ENCODE data around the gene ABCA6. TPM values are rescaled to one million over a fixed set of nuclear protein-coding genes. Genes with fewer than 3 reads are reported as not detected.

The ABCA6 gene
- total RNA-seq, 2 donors from 2014 or later = not detected

GRCh38 chr17:69059458-69060175, 82.1 kb downstream of the ABCA6 start:
- H3K4me3 Mint-ChIP-seq = no peak overlapping the region
- H3K9me3 Mint-ChIP-seq = peaks cover 10% of the 10 kb centered on the region
- H3K4me1 Mint-ChIP-seq = peaks cover 4% of the 10 kb centered on the region
- H3K27me3 Mint-ChIP-seq (ENCODE audit: insufficient read depth) = peaks cover 16% of the 10 kb centered on the region
- Histone ChIP-seq H3K27me3 (ENCODE audit: control insufficient read depth, insufficient read depth, low read length, poor library complexity, severe bottlenecking) (peaks cover 32% of the 10 kb centered on the region), H3K9ac (ENCODE audit: extremely low read depth, low read length, poor library complexity, severe bottlenecking) (no peak overlapping the region), H3K27ac (ENCODE audit: low read depth, low read length) (no peak overlapping the region), H3K4me3 (ENCODE audit: low read length) (no peak overlapping the region), H3K9me3 (ENCODE audit: control insufficient read depth, low read length) (peaks cover 6% of the 10 kb centered on the region), H3K36me3 (ENCODE audit: control insufficient read depth, insufficient read depth, low read length) (no peaks in the 10 kb centered on the region), H3K4me1 (ENCODE audit: control insufficient read depth, insufficient read depth, low read length) (no peaks in the 10 kb centered on the region)
- no peak overlapping the region for H3K27ac Mint-ChIP-seq
- DNase-seq = no peak
- no peak for TF ChIP-seq CTCF (conservative IDR thresholded peaks at IDR 0.05)
- 92 to 99% methylated on average over 3 to 6 of the region's 7 CpGs for WGBS, 2 experiments (ENCODE audit: insufficient coverage in 1 of 2, insufficient read length in 1 of 2)
- H3K36me3 Mint-ChIP-seq (ENCODE audit: low read depth) = no peaks in the 10 kb centered on the region

- Histone ChIP-seq H3K36me3 (ENCODE audit: control insufficient read depth, insufficient read depth, low read length) (no peaks in the 10 kb centered on the region), H3K4me1 (ENCODE audit: control insufficient read depth, insufficient read depth, low read length) (no peaks in the 10 kb centered on the region), H3K27me3 (ENCODE audit: control insufficient read depth, insufficient read depth, low read length, poor library complexity, severe bottlenecking) (peaks cover 30% of the 10 kb centered on the region), H3K9ac (ENCODE audit: extremely low read depth, low read length, poor library complexity, severe bottlenecking) (no peak overlapping the region), H3K4me3 (ENCODE audit: low read length) (no peak overlapping the region), H3K9me3 (ENCODE audit: control insufficient read depth, low read length) (peaks cover 6% of the 10 kb centered on the region), H3K27ac (ENCODE audit: low read depth, low read length) (no peak overlapping the region)
- Mint-ChIP-seq H3K4me1 (peaks cover 4% of the 10 kb centered on the region), H3K4me3 (no peak overlapping the region), H3K27me3 (ENCODE audit: insufficient read depth) (peaks cover 16% of the 10 kb centered on the region), H3K36me3 (ENCODE audit: low read depth) (no peaks in the 10 kb centered on the region), H3K9me3 (peaks cover 10% of the 10 kb centered on the region), H3K27ac (no peak overlapping the region)
- WGBS, 2 experiments (ENCODE audit: insufficient coverage in 1 of 2, insufficient read length in 1 of 2) = 78 to 91% methylated on average over 1 of the region's 1 CpG
- peak; percentile 60 for DNase-seq
- TF ChIP-seq CTCF (conservative IDR thresholded peaks at IDR 0.05) = peak; percentile 74
Observed at GRCh38 chr17:69058165-69058564, 83.5 kb downstream of the ABCA6 start.

- no peak for DNase-seq
- Mint-ChIP-seq H3K4me3 (no peak overlapping the region), H3K36me3 (ENCODE audit: low read depth) (no peaks in the 10 kb centered on the region), H3K4me1 (peaks cover 4% of the 10 kb centered on the region), H3K9me3 (peaks cover 10% of the 10 kb centered on the region), H3K27me3 (ENCODE audit: insufficient read depth) (peaks cover 16% of the 10 kb centered on the region), H3K27ac (no peak overlapping the region)
- Histone ChIP-seq H3K9ac (ENCODE audit: extremely low read depth, low read length, poor library complexity, severe bottlenecking) (no peak overlapping the region), H3K36me3 (ENCODE audit: control insufficient read depth, insufficient read depth, low read length) (no peaks in the 10 kb centered on the region), H3K4me1 (ENCODE audit: control insufficient read depth, insufficient read depth, low read length) (no peaks in the 10 kb centered on the region), H3K27me3 (ENCODE audit: control insufficient read depth, insufficient read depth, low read length, poor library complexity, severe bottlenecking) (peaks cover 26% of the 10 kb centered on the region), H3K4me3 (ENCODE audit: low read length) (no peak overlapping the region), H3K9me3 (ENCODE audit: control insufficient read depth, low read length) (peaks cover 6% of the 10 kb centered on the region), H3K27ac (ENCODE audit: low read depth, low read length) (no peak overlapping the region)
- WGBS, 2 experiments (ENCODE audit: insufficient coverage in 1 of 2, insufficient read length in 1 of 2) = no CpG with 5 or more reads among the region's 1 CpG
- no peak for TF ChIP-seq CTCF (conservative IDR thresholded peaks at IDR 0.05)
Observed at GRCh38 chr17:69057280-69057679, 84.4 kb downstream of the ABCA6 start.
